Bladder microvascular endothelial cell (primary cell): ENCODE results near the gene ESX1. TPM values are rescaled to one million over a fixed set of nuclear protein-coding genes. Genes with fewer than 3 reads are reported as not detected.

ENCODE experiments used
- total RNA-seq: library from RNA; depleted of rRNA; stranded (reverse); fragments of >200 nt; gene quantifications from 2 replicates; pipeline ENCODE4 v1.2.3, GENCODE V29; 2014

ESX1 gene
- not detected in 2 replicates for total RNA-seq

DNA sequence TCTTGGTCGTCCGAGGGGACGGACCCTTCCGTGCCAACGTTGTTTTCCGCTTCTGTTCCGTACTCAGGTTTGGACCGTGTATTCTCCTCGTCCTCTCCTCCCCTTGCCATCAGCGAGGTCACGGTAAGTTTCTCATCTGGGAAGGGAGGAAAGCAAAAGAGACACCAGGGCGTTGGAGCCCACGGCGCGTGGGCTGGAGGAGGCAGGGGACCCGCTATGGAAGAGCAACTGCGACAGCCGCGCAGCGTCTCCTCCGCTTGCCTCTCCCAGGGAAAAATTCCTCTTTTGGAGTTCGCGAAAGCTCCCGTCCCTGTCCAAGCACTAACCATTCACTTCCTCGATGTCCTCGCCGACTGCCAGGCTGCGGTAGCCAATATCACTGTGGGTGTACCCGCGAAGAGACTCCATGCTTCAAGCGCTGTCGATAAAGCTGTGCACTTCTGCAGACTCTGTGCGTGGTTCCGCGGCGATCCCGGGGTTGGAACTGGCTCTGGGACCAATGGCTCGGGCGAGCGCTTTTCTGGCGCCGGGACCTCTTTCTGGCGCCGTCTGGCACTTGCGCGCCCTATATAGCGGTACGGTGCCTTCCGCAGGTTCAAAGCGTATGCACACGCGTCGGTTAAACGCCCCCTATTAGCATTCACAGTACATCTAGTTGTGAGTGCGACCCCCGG lies at the start of gene ESX1:
Gene ESX1, minus strand, starts transcription at position 492 of the 674 bp plus-strand sequence. Its CDS starts 84 bp downstream, at position 408.

Other genes starting within 250 kb of the ESX1 start
- not detected in 2 replicates for gene H2BW1, start 241.2 kb downstream of the ESX1 start, total RNA-seq
- not detected in 2 replicates for gene H2BW2, start 215.0 kb downstream of the ESX1 start, total RNA-seq
- 2.8 and 8.8 TPM in 2 replicates for gene TMSB15C, start 178.7 kb downstream of the ESX1 start, total RNA-seq
- gene ZCCHC18, start 142.4 kb downstream of the ESX1 start, total RNA-seq: 2.4 and 4.6 TPM in 2 replicates
- 5.2 and 15.2 TPM in 2 replicates for gene SLC25A53, start 97.9 kb downstream of the ESX1 start, total RNA-seq
- gene FAM199X, start 88.5 kb downstream of the ESX1 start, total RNA-seq: 16.5 and 30.7 TPM in 2 replicates